Measurements from ENCODE around the gene CIDEB.

DNA sequence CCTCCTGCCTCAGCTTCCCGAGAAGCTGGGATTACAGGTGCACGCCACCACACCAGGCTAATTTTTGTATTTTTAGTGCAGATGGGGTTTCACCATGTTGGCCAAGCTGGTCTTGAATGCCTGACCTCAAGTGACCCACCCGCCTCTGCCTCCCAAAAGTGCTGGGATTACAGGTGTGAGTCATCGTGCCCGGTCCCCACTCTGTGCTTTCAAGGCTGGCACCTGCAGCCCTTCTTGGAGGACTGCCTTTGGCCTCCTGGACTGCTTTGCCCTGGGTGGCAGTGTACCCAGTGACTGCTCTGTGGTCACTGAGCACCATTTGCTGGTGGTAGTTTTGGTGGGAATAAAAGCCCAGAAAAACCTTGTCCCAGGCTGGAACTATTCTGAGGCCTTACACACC is 20.8 kb downstream of the CIDEB start:
- TF ChIP-seq REST (IDR thresholded peaks at IDR 0.05; ENCODE audit: insufficient read depth in 1 of 2, low read depth in 2 of 2, low read length in 2 of 2) (no peak), POLR2AphosphoS5 (IDR thresholded peaks at IDR 0.05; ENCODE audit: low read depth, low read length) (no peak)

Measured in PFSK-1 (cell line).